ENCODE data around the gene DZIP1.

- TF ChIP-seq, protein P1, sequence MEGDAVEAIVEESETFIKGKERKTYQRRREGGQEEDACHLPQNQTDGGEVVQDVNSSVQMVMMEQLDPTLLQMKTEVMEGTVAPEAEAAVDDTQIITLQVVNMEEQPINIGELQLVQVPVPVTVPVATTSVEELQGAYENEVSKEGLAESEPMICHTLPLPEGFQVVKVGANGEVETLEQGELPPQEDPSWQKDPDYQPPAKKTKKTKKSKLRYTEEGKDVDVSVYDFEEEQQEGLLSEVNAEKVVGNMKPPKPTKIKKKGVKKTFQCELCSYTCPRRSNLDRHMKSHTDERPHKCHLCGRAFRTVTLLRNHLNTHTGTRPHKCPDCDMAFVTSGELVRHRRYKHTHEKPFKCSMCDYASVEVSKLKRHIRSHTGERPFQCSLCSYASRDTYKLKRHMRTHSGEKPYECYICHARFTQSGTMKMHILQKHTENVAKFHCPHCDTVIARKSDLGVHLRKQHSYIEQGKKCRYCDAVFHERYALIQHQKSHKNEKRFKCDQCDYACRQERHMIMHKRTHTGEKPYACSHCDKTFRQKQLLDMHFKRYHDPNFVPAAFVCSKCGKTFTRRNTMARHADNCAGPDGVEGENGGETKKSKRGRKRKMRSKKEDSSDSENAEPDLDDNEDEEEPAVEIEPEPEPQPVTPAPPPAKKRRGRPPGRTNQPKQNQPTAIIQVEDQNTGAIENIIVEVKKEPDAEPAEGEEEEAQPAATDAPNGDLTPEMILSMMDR (IDR thresholded peaks at IDR 0.05; ENCODE audit: low read length): peak; percentile 76
- no peak for TF ChIP-seq EZH2 (IDR thresholded peaks at IDR 0.05; ENCODE audit: borderline replicate concordance, low read length)
These were observed 107.8 kb downstream of the DZIP1 start for GRCh38 chr13:95536632-95537241.
